GM12801 (cell line): ENCODE results near the gene TMEM134.

Source experiments
- TF ChIP-seq, protein P1 (sequence below): IDR thresholded peaks from one replicate; pipeline ENCODE4 v1.5.1; 2011; ENCODE audit warnings: control low read depth; ENCODE audit not compliant: insufficient read length; ENCODE audit errors: extremely low read depth

Gene TMEM134

DNA sequence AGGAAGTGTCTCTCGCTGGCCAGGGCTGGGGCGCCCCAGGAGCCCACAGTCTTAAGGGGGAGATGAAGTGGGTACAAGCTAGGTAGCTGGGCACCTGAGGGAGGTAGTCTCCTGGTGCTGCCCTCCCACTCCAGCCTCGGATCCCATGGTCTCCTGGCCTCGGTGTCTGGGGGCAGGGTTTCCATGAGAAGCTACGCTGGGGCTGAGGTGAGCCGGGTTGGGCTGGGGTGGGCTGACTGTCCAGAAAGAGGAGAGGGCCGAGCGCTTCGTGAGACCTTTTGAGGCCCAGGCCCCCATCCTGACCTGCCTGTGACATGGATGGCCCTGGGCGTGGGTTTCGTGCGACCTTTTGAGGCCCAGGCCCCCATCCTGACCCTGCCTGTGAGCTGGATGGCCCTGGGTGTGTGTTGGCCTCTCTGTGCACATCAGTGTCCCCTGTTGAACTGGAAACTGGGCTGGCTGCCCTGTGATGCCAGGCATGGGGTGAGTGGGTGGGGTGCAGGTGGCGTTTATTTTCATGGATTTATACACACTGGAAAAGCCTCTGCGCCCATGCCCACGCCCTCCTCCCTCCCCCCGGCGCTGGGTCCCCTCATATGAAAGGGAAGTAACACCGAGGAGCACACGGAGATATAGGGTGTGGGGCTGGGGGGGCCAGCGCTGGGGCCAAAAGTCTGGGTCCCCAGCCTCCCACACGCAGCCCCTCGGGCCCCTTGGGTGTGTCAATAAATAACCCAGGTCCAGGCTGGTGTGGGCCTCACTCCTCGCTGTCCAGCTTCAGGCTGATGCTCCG is 22.4 kb upstream of the TMEM134 start:
- TF ChIP-seq, protein P1, sequence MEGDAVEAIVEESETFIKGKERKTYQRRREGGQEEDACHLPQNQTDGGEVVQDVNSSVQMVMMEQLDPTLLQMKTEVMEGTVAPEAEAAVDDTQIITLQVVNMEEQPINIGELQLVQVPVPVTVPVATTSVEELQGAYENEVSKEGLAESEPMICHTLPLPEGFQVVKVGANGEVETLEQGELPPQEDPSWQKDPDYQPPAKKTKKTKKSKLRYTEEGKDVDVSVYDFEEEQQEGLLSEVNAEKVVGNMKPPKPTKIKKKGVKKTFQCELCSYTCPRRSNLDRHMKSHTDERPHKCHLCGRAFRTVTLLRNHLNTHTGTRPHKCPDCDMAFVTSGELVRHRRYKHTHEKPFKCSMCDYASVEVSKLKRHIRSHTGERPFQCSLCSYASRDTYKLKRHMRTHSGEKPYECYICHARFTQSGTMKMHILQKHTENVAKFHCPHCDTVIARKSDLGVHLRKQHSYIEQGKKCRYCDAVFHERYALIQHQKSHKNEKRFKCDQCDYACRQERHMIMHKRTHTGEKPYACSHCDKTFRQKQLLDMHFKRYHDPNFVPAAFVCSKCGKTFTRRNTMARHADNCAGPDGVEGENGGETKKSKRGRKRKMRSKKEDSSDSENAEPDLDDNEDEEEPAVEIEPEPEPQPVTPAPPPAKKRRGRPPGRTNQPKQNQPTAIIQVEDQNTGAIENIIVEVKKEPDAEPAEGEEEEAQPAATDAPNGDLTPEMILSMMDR: no peak

DNA sequence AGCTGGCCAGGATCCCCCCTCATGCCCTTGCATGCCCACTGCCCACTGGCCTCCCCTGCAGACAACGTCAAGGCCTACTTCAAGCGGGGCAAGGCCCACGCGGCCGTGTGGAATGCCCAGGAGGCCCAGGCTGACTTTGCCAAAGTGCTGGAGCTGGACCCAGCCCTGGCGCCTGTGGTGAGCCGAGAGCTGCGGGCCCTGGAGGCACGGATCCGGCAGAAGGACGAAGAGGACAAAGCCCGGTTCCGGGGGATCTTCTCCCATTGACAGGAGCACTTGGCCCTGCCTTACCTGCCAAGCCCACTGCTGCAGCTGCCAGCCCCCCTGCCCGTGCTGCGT is 21.6 kb upstream of the TMEM134 start:
- TF ChIP-seq, protein P1: no peak

DNA sequence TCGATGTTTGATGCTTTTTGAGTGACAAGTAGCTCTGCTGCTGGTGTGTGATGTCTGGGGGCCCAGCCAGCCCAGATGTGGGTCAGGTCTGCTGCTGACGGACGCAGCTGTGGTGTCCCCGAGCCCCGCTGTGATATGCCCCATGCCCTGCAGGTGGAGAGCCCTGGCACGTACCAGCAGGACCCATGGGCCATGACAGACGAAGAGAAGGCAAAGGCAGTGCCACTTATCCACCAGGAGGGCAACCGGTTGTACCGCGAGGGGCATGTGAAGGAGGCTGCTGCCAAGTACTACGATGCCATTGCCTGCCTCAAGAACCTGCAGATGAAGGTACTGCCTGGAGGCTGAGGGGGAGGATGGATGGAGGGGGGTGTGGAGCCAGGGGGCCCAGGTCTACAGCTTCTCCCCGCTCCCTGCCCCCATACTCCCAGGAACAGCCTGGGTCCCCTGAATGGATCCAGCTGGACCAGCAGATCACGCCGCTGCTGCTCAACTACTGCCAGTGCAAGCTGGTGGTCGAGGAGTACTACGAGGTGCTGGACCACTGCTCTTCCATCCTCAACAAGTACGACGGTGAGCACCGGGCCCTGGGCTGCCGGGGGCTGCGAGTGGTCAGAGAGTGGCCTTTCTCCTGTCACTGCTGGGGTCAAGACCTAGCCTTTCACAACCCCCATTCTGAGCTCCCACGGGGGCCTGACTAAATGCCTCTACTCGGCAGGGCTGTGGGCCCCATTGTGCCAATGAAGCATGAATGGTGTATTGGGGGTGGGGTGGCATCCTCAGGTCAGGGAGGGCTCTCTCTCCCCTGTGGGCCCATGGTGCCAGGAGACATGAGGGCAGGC is 21.1 kb upstream of the TMEM134 start:
- TF ChIP-seq, protein P1: no peak

DNA sequence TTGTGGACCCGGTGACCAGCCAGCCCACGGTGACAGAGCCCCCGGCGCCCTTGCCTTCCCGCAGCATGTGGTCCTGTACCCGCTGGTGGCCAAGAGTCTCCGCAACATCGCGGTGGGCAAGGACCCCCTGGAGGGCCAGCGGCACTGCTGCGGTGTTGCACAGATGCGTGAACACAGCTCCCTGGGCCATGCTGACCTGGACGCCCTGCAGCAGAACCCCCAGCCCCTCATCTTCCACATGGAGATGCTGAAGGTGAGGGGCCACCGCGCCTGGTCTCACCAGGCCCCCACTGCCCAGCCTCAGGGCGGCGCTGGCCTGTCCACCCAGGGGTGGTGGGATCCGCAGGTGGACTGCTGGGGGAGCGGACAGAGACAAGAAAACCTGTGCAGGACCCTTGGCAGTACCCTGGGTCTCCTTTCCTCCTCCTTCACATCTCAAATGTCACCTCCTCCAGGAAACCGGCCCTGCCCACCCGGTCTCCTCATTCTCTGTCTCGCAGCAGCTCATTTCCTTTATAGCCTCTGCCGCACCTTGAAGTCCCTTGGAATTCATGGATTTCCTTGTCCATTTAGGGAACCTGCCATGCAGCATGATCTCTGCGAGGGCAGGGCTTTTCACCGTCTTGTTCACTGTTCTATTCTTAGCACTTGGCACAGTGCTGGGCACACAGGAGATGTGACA is 20.3 kb upstream of the TMEM134 start:
- TF ChIP-seq, protein P1: no peak

DNA sequence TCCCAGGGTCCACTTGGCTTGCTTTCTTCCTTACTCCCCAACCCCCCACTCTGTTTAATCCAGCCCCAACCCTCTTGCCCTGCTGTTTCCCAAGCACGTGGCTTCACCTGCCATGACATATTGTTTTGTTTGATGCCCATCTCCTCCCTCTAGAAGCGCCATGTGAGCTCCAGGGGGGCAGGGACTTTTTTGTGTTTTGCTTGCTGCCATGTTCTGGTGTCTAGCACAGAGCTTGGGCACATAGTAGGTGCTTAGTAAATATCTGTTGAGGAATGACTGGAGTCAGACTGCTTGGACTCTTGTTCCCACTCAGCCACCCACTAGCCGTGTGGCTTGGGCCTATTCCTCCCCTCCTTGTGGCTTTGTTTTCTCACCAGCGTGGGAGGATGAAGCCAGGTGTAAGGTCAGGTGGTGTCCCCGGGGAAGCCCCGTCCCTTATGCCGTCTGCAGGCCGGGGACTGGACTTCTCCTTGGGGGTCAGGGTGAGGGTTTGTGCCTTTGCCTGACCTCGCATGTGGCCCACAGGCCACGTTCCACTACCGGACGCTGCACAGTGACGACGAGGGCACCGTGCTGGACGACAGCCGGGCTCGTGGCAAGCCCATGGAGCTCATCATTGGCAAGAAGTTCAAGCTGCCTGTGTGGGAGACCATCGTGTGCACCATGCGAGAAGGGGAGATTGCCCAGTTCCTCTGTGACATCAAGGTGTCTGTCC is 17.6 kb upstream of the TMEM134 start:
- TF ChIP-seq, protein P1: no peak

DNA sequence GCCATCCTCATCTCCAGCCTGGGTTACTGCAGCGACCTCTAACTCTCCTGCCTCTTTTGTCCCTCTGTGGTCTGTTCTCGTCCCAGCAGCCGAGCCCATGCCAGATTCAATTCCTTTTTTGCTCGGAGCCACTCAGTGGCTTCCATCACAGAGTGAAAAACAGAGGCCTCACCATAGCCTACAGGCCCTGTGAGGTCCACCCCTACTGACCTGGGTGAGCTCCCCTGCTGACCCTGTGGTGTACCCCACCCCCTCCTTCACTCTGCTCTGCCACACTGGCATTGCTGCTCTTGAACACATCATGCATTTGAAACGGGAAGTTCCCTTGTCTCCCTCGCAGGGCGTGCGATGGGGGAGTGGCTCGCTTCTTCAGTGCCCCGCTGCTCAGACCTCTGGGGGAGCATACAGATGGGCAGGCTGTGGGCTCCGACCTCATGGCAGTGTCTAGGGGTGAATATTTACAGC is 15.8 kb upstream of the TMEM134 start:
- TF ChIP-seq, protein P1: no peak
